ENCODE results near the gene PTPRK. TPM values are rescaled to one million over a fixed set of nuclear protein-coding genes. Genes with fewer than 3 reads are reported as not detected.

The PTPRK gene
- total and polyA plus RNA-seq, 10 of the 15 experiments (the other 5 are each of a cell fraction or from before 2014, with no cell fraction given) = 0.23 to 1.9 (median 0.55) TPM

DNA sequence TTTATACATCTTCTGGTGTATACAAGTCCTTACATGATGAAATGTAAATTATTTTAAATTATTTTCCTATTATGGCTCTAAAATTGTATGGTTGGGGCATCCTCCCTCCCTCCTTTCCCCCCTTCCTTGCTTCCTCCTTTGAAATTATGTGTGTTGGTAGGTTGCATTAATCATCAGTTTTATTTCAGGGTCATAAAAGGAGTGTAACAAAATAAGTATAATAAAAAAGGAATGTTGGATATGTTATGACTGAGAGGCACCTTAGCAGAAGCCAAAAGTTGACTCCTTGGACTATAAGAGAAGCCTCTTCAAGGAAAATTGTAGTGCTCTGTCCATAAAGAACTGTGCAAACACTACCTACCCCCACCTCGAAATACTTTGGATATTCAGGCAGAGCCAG is 46.6 kb upstream of the PTPRK start:
- Histone ChIP-seq H3K36me3 (ENCODE audit: control insufficient read depth in 2 of 2, insufficient read depth in 2 of 2, low read length in 1 of 2) (no peaks in the 10 kb centered on the region), H3K79me2 (ENCODE audit: control insufficient read depth, insufficient read depth, low read length) (no peaks in the 10 kb centered on the region), H4K20me1 (ENCODE audit: control insufficient read depth, insufficient read depth) (no peaks in the 10 kb centered on the region), H3K9me3 (replicated peaks; ENCODE audit: control insufficient read depth, insufficient read depth, low read length) (no peaks in the 10 kb centered on the region), H3K4me3 (no peak overlapping the region), H3K27me3 (replicated peaks in 1 of 2; ENCODE audit: control insufficient read depth in 2 of 2, insufficient read depth in 2 of 2, low read length in 1 of 2) (no peaks in the 10 kb centered on the region), H2AFZ (ENCODE audit: control insufficient read depth, low read depth, low read length) (no peak overlapping the region), H3K4me2 (ENCODE audit: control insufficient read depth, insufficient read depth) (no peak overlapping the region), H3K9ac (ENCODE audit: control insufficient read depth, insufficient read depth, low read length) (no peak overlapping the region), H3K4me1 (ENCODE audit: control insufficient read depth, insufficient read depth, low read length) (no peaks in the 10 kb centered on the region), H3K27ac (ENCODE audit: control insufficient read depth, insufficient read depth) (no peak overlapping the region)
- in situ Hi-C loops (cut with MboI) (no loop called here), intact Hi-C loops (cut with micrococcal nuclease; ENCODE audit: unreplicated experiment) (no loop called here)
- POLR2A ChIA-PET = no interaction called here
- CTCF ChIA-PET = no interaction called here
- WGBS (ENCODE audit: insufficient coverage, insufficient replicate concordance, low lambda C conversion rate, missing lambda C conversion rate) = 7% methylated on average over 1 of the region's 1 CpG
- SMC1A ChIA-PET (ENCODE audit: uncharacterized antibody, unreplicated experiment) = no interaction called here
- FAIRE-seq = no peak
- no TSS peak for BruUV-seq (replicated peaks)
- no peak for ATAC-seq
- RAD21 ChIA-PET (ENCODE audit: unreplicated experiment) = no interaction called here
- DNase-seq (ENCODE audit: low read depth, low spot score) = no peak
- TF ChIP-seq ZZZ3 (IDR thresholded peaks at IDR 0.05; ENCODE audit: control insufficient read depth, insufficient read length, low read depth) (no peak), TCF7 (IDR thresholded peaks at IDR 0.05; ENCODE audit: borderline replicate concordance) (no peak), CTCF (IDR thresholded peaks at IDR 0.05 in 2 of 3, conservative IDR thresholded peaks at IDR 0.05 in 1 of 3; ENCODE audit: control insufficient read depth in 2 of 3, extremely low read depth in 1 of 3, insufficient read depth in 1 of 3, low read depth in 3 of 3, low read length in 3 of 3) (no peak), KAT2A (conservative IDR thresholded peaks at IDR 0.05; ENCODE audit: control insufficient read depth, low read depth, low read length) (no peak), RCOR1 (conservative IDR thresholded peaks at IDR 0.05; ENCODE audit: low read depth, low read length) (no peak), SREBF1 (IDR thresholded peaks at IDR 0.05; ENCODE audit: low read length) (no peak), BACH1 (IDR thresholded peaks at IDR 0.05; ENCODE audit: borderline replicate concordance) (no peak), MYC (IDR thresholded peaks at IDR 0.05; ENCODE audit: insufficient read depth, insufficient read length, insufficient replicate concordance, low read length, severe bottlenecking) (no peak), ZNF207 (IDR thresholded peaks at IDR 0.05; ENCODE audit: borderline replicate concordance) (no peak), CBX3 (IDR thresholded peaks at IDR 0.05; ENCODE audit: borderline replicate concordance, low read depth) (no peak), SUZ12 (IDR thresholded peaks at IDR 0.05; ENCODE audit: unreplicated experiment) (no peak), RAD21 (IDR thresholded peaks at IDR 0.05; ENCODE audit: insufficient read depth, low read depth, low read length) (no peak)
- TF ChIP-seq, protein P1, sequence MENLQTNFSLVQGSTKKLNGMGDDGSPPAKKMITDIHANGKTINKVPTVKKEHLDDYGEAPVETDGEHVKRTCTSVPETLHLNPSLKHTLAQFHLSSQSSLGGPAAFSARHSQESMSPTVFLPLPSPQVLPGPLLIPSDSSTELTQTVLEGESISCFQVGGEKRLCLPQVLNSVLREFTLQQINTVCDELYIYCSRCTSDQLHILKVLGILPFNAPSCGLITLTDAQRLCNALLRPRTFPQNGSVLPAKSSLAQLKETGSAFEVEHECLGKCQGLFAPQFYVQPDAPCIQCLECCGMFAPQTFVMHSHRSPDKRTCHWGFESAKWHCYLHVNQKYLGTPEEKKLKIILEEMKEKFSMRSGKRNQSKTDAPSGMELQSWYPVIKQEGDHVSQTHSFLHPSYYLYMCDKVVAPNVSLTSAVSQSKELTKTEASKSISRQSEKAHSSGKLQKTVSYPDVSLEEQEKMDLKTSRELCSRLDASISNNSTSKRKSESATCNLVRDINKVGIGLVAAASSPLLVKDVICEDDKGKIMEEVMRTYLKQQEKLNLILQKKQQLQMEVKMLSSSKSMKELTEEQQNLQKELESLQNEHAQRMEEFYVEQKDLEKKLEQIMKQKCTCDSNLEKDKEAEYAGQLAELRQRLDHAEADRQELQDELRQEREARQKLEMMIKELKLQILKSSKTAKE (IDR thresholded peaks at IDR 0.05; ENCODE audit: low read depth, poor library complexity, severe bottlenecking) = no peak

All from GM12878 (cell line).